ENCODE data around the gene CDH11. TPM values are rescaled to one million over a fixed set of nuclear protein-coding genes. Genes with fewer than 3 reads are reported as not detected.

The CDH11 gene
- total RNA-seq, 1 experiment from 2014 or later: 5.4 TPM

DNA sequence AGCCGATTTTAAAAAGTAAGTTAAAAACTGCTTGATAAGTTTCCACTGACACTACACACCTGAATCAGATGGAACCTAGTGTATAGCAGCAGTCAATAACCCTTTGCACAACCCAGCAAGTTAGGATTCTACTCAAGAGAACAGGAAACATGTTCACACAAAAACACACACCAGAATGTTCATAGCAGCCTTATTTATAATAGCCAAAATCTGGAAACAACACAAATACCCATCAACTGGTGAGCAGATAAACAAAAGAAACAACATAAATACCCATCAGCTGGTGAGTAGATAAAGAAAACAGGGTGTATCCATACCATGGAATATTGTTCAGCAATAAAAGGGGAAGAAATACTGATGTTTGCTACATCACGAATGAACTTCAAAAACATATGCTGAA, 2.7 kb upstream of the CDH11 start:
- no peak for DNase-seq
- no peak overlapping the region for H2AFZ ChIP-seq (ENCODE audit: low read length)

More for the DNA sequence above, 2.7 kb upstream of the CDH11 start:
- Histone ChIP-seq H3K4me1 (ENCODE audit: insufficient read depth, low read length) (no peaks in the 10 kb centered on the region), H2BK120ac (ENCODE audit: low read depth, low read length, poor library complexity, severe bottlenecking) (no peak overlapping the region), H3K9me3 (ENCODE audit: control insufficient read depth, low read depth, low read length) (no peaks in the 10 kb centered on the region), H3K27ac (ENCODE audit: insufficient read length, low read depth, low read length) (no peak overlapping the region), H3K23me2 (ENCODE audit: insufficient read length, low read depth, low read length, poor library complexity, severe bottlenecking) (peaks cover 34% of the 10 kb centered on the region), H3T11ph (ENCODE audit: low read length) (no peak overlapping the region), H2BK20ac (ENCODE audit: low read depth, low read length, poor library complexity, severe bottlenecking) (no peak overlapping the region), H2BK12ac (ENCODE audit: insufficient read length, low read depth, low read length) (no peak overlapping the region), H3K4me2 (ENCODE audit: insufficient read depth, insufficient read length, low read length) (no peak overlapping the region), H4K8ac (replicated peaks; ENCODE audit: insufficient read length, low read depth, low read length) (no peak overlapping the region), H2AK5ac (ENCODE audit: insufficient read length, low read length) (no peak overlapping the region), H3K9ac (ENCODE audit: extremely low read depth, insufficient read length, low read length) (no peak overlapping the region), H3K79me1 (ENCODE audit: insufficient read depth, low read depth, low read length, poor library complexity, severe bottlenecking) (no peaks in the 10 kb centered on the region), H3K79me2 (ENCODE audit: insufficient read depth, low read length) (no peaks in the 10 kb centered on the region), H4K91ac (ENCODE audit: insufficient read length, low read depth, low read length) (no peak overlapping the region), H4K5ac (ENCODE audit: insufficient read length, low read depth, low read length) (no peak overlapping the region), H3K27me3 (ENCODE audit: insufficient read depth, low read length) (peaks cover 32% of the 10 kb centered on the region), H3K56ac (ENCODE audit: insufficient read length, low read depth, low read length) (no peak overlapping the region), H4K20me1 (ENCODE audit: control insufficient read depth, insufficient read depth, insufficient read length) (no peaks in the 10 kb centered on the region), H2BK5ac (ENCODE audit: insufficient read length, low read length) (no peak overlapping the region), H2BK15ac (ENCODE audit: low read depth, low read length) (no peak overlapping the region), H3K18ac (ENCODE audit: insufficient read length, low read depth, low read length) (no peak overlapping the region), H3K23ac (ENCODE audit: insufficient read length, low read depth, low read length) (no peak overlapping the region), H3K14ac (ENCODE audit: insufficient read depth, low read length) (no peak overlapping the region), H3K4ac (ENCODE audit: low read depth, low read length) (no peak overlapping the region)
- no CpG with 5 or more reads among the region's 2 CpGs for WGBS (ENCODE audit: extremely low coverage, insufficient read length, low lambda C conversion rate)
- H3K9me3 Mint-ChIP-seq: no peaks in the 10 kb centered on the region
- TF ChIP-seq, protein P1, sequence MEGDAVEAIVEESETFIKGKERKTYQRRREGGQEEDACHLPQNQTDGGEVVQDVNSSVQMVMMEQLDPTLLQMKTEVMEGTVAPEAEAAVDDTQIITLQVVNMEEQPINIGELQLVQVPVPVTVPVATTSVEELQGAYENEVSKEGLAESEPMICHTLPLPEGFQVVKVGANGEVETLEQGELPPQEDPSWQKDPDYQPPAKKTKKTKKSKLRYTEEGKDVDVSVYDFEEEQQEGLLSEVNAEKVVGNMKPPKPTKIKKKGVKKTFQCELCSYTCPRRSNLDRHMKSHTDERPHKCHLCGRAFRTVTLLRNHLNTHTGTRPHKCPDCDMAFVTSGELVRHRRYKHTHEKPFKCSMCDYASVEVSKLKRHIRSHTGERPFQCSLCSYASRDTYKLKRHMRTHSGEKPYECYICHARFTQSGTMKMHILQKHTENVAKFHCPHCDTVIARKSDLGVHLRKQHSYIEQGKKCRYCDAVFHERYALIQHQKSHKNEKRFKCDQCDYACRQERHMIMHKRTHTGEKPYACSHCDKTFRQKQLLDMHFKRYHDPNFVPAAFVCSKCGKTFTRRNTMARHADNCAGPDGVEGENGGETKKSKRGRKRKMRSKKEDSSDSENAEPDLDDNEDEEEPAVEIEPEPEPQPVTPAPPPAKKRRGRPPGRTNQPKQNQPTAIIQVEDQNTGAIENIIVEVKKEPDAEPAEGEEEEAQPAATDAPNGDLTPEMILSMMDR (conservative IDR thresholded peaks at IDR 0.05): no peak
- H3K4me1 Mint-ChIP-seq: peaks cover 18 to 19% of the 10 kb centered on the region in 2 experiments
- H3K27ac Mint-ChIP-seq: no peak overlapping the region
- H3K36me3 Mint-ChIP-seq (ENCODE audit: insufficient read depth in 1 of 3, low read depth in 3 of 3): no peaks in the 10 kb centered on the region
- H3K27me3 Mint-ChIP-seq (ENCODE audit: low read depth): peaks cover 69% of the 10 kb centered on the region
- H3K4me3 Mint-ChIP-seq: peak overlapping the region in 1 of 2 experiments; percentile 17; a peak in 1 of 5 replicates
